Neuronal stem cell (in vitro differentiated cells): ENCODE results near the gene GAMT.
A peak's percentile ranks its signal among the peaks of the same experiment; 100 is the strongest.

Experiments
- DNase-seq: peaks from one replicate; pipeline ENCODE4 v3.0.0-alpha.2; 2013; ENCODE audit warnings: low spot score
- H2AFZ ChIP-seq: one replicate; pipeline ENCODE4 v1.6.1; 2013; ENCODE audit warnings: mild to moderate bottlenecking, low read length, inconsistent platforms
- H2AK5ac ChIP-seq: 2 replicates; pipeline ENCODE4 v1.6.1; 2013; ENCODE audit warnings: low read depth, mild to moderate bottlenecking, inconsistent platforms, low read length, moderate library complexity, mixed read lengths
- H2BK120ac ChIP-seq: 2 replicates; pipeline ENCODE4 v1.6.1; 2013; ENCODE audit warnings: low read depth, mild to moderate bottlenecking, inconsistent platforms, low read length, moderate library complexity, mixed read lengths
- H2BK12ac ChIP-seq: one replicate; pipeline ENCODE4 v1.6.1; 2013; ENCODE audit warnings: low read length, inconsistent platforms
- H2BK15ac ChIP-seq: 2 replicates; pipeline ENCODE4 v1.6.1; 2013; ENCODE audit warnings: mild to moderate bottlenecking, low read length, inconsistent platforms, mixed read lengths
- H2BK5ac ChIP-seq: one replicate; pipeline ENCODE4 v1.6.1; 2013; ENCODE audit warnings: inconsistent platforms, mild to moderate bottlenecking, low read length, moderate library complexity
- H3K14ac ChIP-seq: one replicate; pipeline ENCODE4 v1.6.1; 2013; ENCODE audit warnings: low read length, inconsistent platforms
- H3K18ac ChIP-seq: 2 replicates; pipeline ENCODE4 v1.6.1; 2013; ENCODE audit warnings: low read length, inconsistent platforms
- H3K23ac ChIP-seq: 2 replicates; pipeline ENCODE4 v1.6.1; 2013; ENCODE audit warnings: low read depth, mild to moderate bottlenecking, mixed read lengths, low read length, inconsistent platforms; ENCODE audit not compliant: poor library complexity
- H3K27ac ChIP-seq: replicated peaks from 3 replicates; pipeline ENCODE4 v1.5.1; 2013; ENCODE audit warnings: low read length, inconsistent platforms
- H3K27me3 ChIP-seq, 3 experiments: 2 replicates each; pipeline ENCODE4 v1.6.1; 2013; ENCODE audit warnings: low read length in 3 of 3, mild to moderate bottlenecking in 2 of 3, inconsistent platforms in 1 of 3, low read depth in 1 of 3, mixed read lengths in 1 of 3, moderate library complexity in 1 of 3; ENCODE audit not compliant: control insufficient read depth in 3 of 3, insufficient read depth in 3 of 3
- H3K36me3 ChIP-seq, 2 donors: replicated peaks in 1 of 2; 2 replicates each; pipeline ENCODE4 v1.6.1; 2013; ENCODE audit warnings: low read length in 2 of 2; ENCODE audit not compliant: control insufficient read depth in 2 of 2, insufficient read depth in 2 of 2
- H3K4ac ChIP-seq: 2 replicates; pipeline ENCODE4 v1.6.1; 2013; ENCODE audit warnings: inconsistent platforms, mild to moderate bottlenecking, low read length, moderate library complexity
- H3K4me1 ChIP-seq, 2 donors: 1 replicate in 1 of 2; 2 replicates in 1 of 2; pipeline ENCODE4 v1.6.1; 2013; ENCODE audit warnings: low read length in 2 of 2, low read depth in 1 of 2; ENCODE audit not compliant: control insufficient read depth in 2 of 2, insufficient read depth in 1 of 2
- H3K4me2 ChIP-seq: one replicate; pipeline ENCODE4 v1.6.1; 2013; ENCODE audit warnings: mild to moderate bottlenecking, low read length, inconsistent platforms; ENCODE audit not compliant: insufficient read depth, poor library complexity, severe bottlenecking
- H3K4me3 ChIP-seq, 2 donors: 2 replicates each; pipeline ENCODE4 v1.5.1; 2013; ENCODE audit warnings: low read length in 2 of 2, mild to moderate bottlenecking in 2 of 2, inconsistent platforms in 1 of 2, moderate library complexity in 1 of 2
- H3K79me1 ChIP-seq: one replicate; pipeline ENCODE4 v1.6.1; 2013; ENCODE audit warnings: low read depth, mild to moderate bottlenecking, inconsistent platforms, low read length, moderate library complexity
- H3K9ac ChIP-seq: one replicate; pipeline ENCODE4 v1.6.1; 2013; ENCODE audit warnings: mild to moderate bottlenecking, low read depth, low read length, inconsistent platforms; ENCODE audit not compliant: poor library complexity
- H3K9me3 ChIP-seq, 2 donors: replicated peaks in 1 of 2; 2 replicates each; pipeline versions ENCODE3 to v1.6.1; 2013; ENCODE audit warnings: low read length in 2 of 2, mild to moderate bottlenecking in 2 of 2, inconsistent platforms in 1 of 2, low read depth in 1 of 2, mixed read lengths in 1 of 2, moderate library complexity in 1 of 2; ENCODE audit not compliant: control insufficient read depth in 2 of 2, insufficient read depth in 1 of 2
- H4K8ac ChIP-seq: one replicate; pipeline ENCODE4 v1.6.1; 2013; ENCODE audit warnings: low read depth, mild to moderate bottlenecking, inconsistent platforms, low read length, moderate library complexity
- H4K91ac ChIP-seq: one replicate; pipeline ENCODE4 v1.6.1; 2013; ENCODE audit warnings: low read length, low read depth, mild to moderate bottlenecking, inconsistent platforms; ENCODE audit not compliant: poor library complexity
- WGBS, 2 donors: extraction: QIAGEN DNeasy Blood & Tissue Kit; methylation state at CpG; one replicate each; pipeline ENCODE4 v1.1.7; 2013; ENCODE audit warnings: missing lambda C conversion rate in 2 of 2, mixed read lengths in 1 of 2; ENCODE audit not compliant: insufficient read length in 2 of 2, insufficient replicate concordance in 1 of 2; ENCODE audit errors: extremely low coverage in 2 of 2; 5-methylcytosine and 5-hydroxymethylcytosine counted together

Gene GAMT

DNA sequence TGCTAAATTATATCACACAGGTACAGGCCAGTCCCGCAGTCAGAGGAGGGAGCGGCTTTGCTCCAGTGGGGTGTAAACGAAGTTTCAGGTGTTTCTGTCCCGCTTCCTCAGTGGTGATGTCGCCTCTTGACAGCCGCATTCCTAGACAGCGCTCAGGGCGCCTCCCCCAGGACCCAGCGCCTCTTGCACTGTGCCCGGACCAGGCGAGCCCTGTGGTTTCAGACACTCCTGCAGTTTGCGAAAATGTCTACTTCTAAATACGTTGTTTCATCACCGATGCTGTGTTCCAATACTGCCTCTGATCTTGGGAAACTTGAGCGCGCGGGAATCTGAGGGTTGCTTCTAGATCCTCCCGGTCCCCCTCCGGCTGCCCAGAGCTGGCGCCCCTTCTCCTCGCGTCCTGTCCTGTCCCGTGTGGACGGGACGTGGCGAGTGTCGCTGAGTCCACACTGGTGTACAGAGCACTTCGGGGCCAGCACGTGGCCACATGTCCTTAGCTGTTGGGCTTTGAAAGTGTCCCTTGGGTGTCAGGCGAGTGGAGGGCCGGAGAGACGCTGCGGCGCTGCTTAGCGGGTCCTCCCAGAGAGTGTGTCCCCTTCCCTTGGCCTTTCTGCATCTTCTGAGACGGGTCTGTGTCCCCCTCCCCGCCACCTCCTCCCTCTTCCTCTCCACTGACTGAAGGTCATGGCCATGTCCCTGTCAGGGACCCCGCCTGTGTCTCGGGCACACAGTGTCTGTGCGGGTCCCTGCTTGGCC lies 22.3 kb upstream of the GAMT start:
- H3K79me1 ChIP-seq, result peaks cover 32% of the 10 kb centered on the region
- no CpG with 5 or more reads among the region's 40 CpGs for WGBS, 2 donors
- no peak overlapping the region for H4K8ac ChIP-seq
- H2AK5ac ChIP-seq, result no peak overlapping the region
- H3K27ac ChIP-seq, result no peak overlapping the region
- no peak overlapping the region for H4K91ac ChIP-seq
- DNase-seq, result no peak
- no peak overlapping the region for H3K4ac ChIP-seq
- peak overlapping the region; percentile 53 for H3K18ac ChIP-seq
- H3K14ac ChIP-seq, result peak overlapping the region; percentile 66
- no peaks in the 10 kb centered on the region for H3K9me3 ChIP-seq
- H2BK12ac ChIP-seq, result no peak overlapping the region
- no peaks in the 10 kb centered on the region for H3K27me3 ChIP-seq
- peak overlapping the region in 1 of 2 donors; percentile 49 for H3K4me3 ChIP-seq
- H2BK15ac ChIP-seq, result no peak overlapping the region
- H3K23ac ChIP-seq, result peak overlapping the region; percentile 86
- no peak overlapping the region for H2AFZ ChIP-seq
- H2BK5ac ChIP-seq, result no peak overlapping the region
- peaks cover 46 to 90% of the 10 kb centered on the region in 2 donors for H3K36me3 ChIP-seq
- H3K9ac ChIP-seq, result peak overlapping the region; percentile 75
- H2BK120ac ChIP-seq, result no peak overlapping the region
- no peak overlapping the region for H3K4me2 ChIP-seq
- H3K4me1 ChIP-seq, result peaks cover 12 to 25% of the 10 kb centered on the region in 2 donors

DNA sequence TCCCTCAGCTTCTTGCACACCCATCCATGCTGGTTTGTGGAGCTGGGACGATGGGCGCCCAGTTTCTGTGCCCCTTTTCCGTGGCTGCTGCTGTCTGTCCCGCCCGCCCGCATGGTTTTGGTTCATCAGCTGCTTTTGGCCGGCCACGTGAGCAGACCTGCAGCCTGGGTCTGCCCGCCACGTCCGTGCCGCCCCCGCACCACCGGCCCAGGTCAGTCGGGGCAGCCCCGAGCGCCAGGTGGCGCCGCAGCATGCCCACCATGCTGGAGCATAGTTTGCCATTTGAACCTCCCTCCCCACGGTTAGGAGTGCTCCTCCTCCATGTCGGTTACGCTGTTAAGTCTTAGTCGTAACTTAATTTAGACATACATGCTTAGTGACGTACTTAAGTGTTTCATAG lies 21.6 kb upstream of the GAMT start:
- no peak overlapping the region for H4K8ac ChIP-seq
- H3K27ac ChIP-seq, result no peak overlapping the region
- H3K9ac ChIP-seq, result no peak overlapping the region
- H3K27me3 ChIP-seq, result no peaks in the 10 kb centered on the region
- no peak overlapping the region for H2BK12ac ChIP-seq
- H3K23ac ChIP-seq, result no peak overlapping the region
- no peaks in the 10 kb centered on the region for H3K9me3 ChIP-seq
- no peak overlapping the region for H2BK5ac ChIP-seq
- H3K4me2 ChIP-seq, result no peak overlapping the region
- H3K4me3 ChIP-seq, result no peak overlapping the region
- no peak overlapping the region for H4K91ac ChIP-seq
- H3K36me3 ChIP-seq, result peaks cover 43 to 90% of the 10 kb centered on the region in 2 donors
- no CpG with 5 or more reads among the region's 24 CpGs for WGBS, 2 donors
- peaks cover 12 to 25% of the 10 kb centered on the region in 2 donors for H3K4me1 ChIP-seq
- no peak overlapping the region for H3K4ac ChIP-seq
- no peak overlapping the region for H2BK15ac ChIP-seq
- no peak overlapping the region for H2BK120ac ChIP-seq
- H2AFZ ChIP-seq, result no peak overlapping the region
- no peak overlapping the region for H3K18ac ChIP-seq
- no peak overlapping the region for H3K14ac ChIP-seq
- H3K79me1 ChIP-seq, result peaks cover 32% of the 10 kb centered on the region
- no peak for DNase-seq
- no peak overlapping the region for H2AK5ac ChIP-seq

DNA sequence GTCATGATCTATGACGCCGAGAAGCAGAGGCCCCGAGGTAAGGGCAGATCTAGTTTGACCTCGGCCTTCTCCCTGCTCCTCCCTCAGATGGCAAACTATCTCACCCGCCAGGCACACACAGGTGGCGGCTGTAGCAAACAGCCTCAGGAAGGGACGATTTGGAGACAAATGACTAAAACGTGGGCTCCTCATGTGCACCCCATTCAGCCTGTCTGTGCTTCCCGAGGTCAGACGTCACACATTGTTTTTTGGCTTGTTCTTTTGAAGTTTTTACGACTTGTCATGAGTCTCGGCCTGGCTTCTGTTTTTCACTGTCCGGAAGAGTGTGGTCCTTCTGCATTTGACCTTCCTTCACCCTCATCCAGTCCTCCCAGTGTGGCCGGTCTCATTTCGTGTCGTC lies 21.0 kb upstream of the GAMT start:
- Histone ChIP-seq H2BK15ac (no peak overlapping the region), H3K4me3 (no peak overlapping the region), H2AK5ac (no peak overlapping the region), H3K9ac (no peak overlapping the region), H2AFZ (no peak overlapping the region), H3K14ac (no peak overlapping the region), H3K79me1 (peaks cover 36% of the 10 kb centered on the region), H3K18ac (no peak overlapping the region), H3K27ac (no peak overlapping the region), H3K23ac (no peak overlapping the region), H3K36me3 (peaks cover 43 to 90% of the 10 kb centered on the region in 2 donors), H2BK5ac (no peak overlapping the region), H3K4ac (no peak overlapping the region), H4K91ac (no peak overlapping the region), H3K4me2 (no peak overlapping the region), H3K9me3 (no peaks in the 10 kb centered on the region), H2BK12ac (no peak overlapping the region), H2BK120ac (no peak overlapping the region), H3K4me1 (peaks cover 12 to 25% of the 10 kb centered on the region in 2 donors), H3K27me3 (no peaks in the 10 kb centered on the region), H4K8ac (no peak overlapping the region)
- WGBS, 2 donors, result no CpG with 5 or more reads among the region's 16 CpGs
- no peak for DNase-seq

DNA sequence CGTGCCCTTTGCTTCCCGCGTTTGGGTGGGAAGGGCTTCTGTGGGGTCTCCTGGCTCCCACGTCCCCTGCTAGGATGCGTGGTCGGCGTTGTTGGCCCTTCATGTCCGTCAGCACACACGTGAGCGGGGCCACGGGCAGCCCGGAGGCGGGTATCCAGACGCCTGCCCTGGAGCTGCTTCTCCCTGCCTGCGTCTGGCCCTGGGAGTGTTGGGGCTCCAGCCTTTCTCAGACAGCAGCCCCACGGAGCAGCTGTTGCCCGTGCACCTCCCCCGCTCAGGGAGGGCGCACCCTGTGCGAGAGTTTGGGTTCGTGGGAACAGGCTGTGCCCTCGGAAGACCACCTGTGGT lies 20.6 kb upstream of the GAMT start:
- Histone ChIP-seq H2BK15ac (no peak overlapping the region), H4K8ac (no peak overlapping the region), H3K4me1 (peaks cover 15 to 25% of the 10 kb centered on the region in 2 donors), H3K9me3 (no peaks in the 10 kb centered on the region), H3K27me3 (no peaks in the 10 kb centered on the region), H3K23ac (peak overlapping the region; percentile 52), H4K91ac (no peak overlapping the region), H2BK12ac (no peak overlapping the region), H3K9ac (no peak overlapping the region), H3K79me1 (peaks cover 37% of the 10 kb centered on the region), H3K36me3 (peaks cover 47 to 90% of the 10 kb centered on the region in 2 donors), H3K18ac (no peak overlapping the region), H2AK5ac (no peak overlapping the region), H3K14ac (no peak overlapping the region), H2BK120ac (no peak overlapping the region), H2AFZ (no peak overlapping the region), H3K4me3 (peak overlapping the region in 1 of 2 donors; percentile 26), H3K4me2 (no peak overlapping the region), H3K4ac (no peak overlapping the region), H3K27ac (no peak overlapping the region), H2BK5ac (no peak overlapping the region)
- no CpG with 5 or more reads among the region's 22 CpGs for WGBS, 2 donors
- DNase-seq, result no peak
